Skeletal muscle cell (primary cell): ENCODE results near the gene SUCO.
"Not testable (repeated sequence)": the region's sequence is repeated elsewhere in the genome, so short reads cannot be mapped to it uniquely, and the experiment has no call there.

Experiments
- DNase-seq: peaks from one replicate; pipeline ENCODE4 v3.0.0-alpha.2; 2010; ENCODE audit warnings: low read depth
- H3K4me3 ChIP-seq: 2 replicates; pipeline ENCODE4 v1.5.1; 2011; ENCODE audit warnings: low read depth, mild to moderate bottlenecking, control low read depth, low read length, moderate library complexity

SUCO gene

GRCh38 chr1:172601046-172601630 lies 68.2 kb downstream of the SUCO start:
- H3K4me3 ChIP-seq: no peak overlapping the region
- no peak for DNase-seq

GRCh38 chr1:172602706-172603105 lies 69.8 kb downstream of the SUCO start:
- DNase-seq: no peak
- no peak overlapping the region for H3K4me3 ChIP-seq

- DNase-seq: no peak
- no peak overlapping the region for H3K4me3 ChIP-seq
Observed at GRCh38 chr1:172603816-172604215, 70.9 kb downstream of the SUCO start.

- no peak for DNase-seq
- no peak overlapping the region for H3K4me3 ChIP-seq
Observed at GRCh38 chr1:172605641-172606040, 72.7 kb downstream of the SUCO start.

- DNase-seq: no peak
- no peak overlapping the region for H3K4me3 ChIP-seq
Observed at GRCh38 chr1:172607145-172607544, 74.2 kb downstream of the SUCO start.

- no peak for DNase-seq
- no peak overlapping the region for H3K4me3 ChIP-seq
Observed at GRCh38 chr1:172608098-172608601, 75.2 kb downstream of the SUCO start.

- DNase-seq: no peak
- no peak overlapping the region for H3K4me3 ChIP-seq
Observed at GRCh38 chr1:172609528-172609927, 76.6 kb downstream of the SUCO start.

GRCh38 chr1:172612478-172612877 lies 79.5 kb downstream of the SUCO start:
- no peak overlapping the region for H3K4me3 ChIP-seq
- no peak for DNase-seq

- H3K4me3 ChIP-seq: no peak overlapping the region
- no peak for DNase-seq
Observed at GRCh38 chr1:172613294-172613693, 80.3 kb downstream of the SUCO start.

GRCh38 chr1:172616195-172616594 lies 83.2 kb downstream of the SUCO start:
- H3K4me3 ChIP-seq: no peak overlapping the region
- no peak for DNase-seq

- no peak for DNase-seq
- H3K4me3 ChIP-seq: no peak overlapping the region
Observed at GRCh38 chr1:172616636-172617035, 83.7 kb downstream of the SUCO start.

GRCh38 chr1:172620603-172621002 lies 87.7 kb downstream of the SUCO start:
- DNase-seq, H3K4me3 ChIP-seq: not testable (repeated sequence)

- no peak for DNase-seq
- no peak overlapping the region for H3K4me3 ChIP-seq
Observed at GRCh38 chr1:172622541-172622940, 89.6 kb downstream of the SUCO start.

GRCh38 chr1:172623748-172624147 lies 90.8 kb downstream of the SUCO start:
- no peak for DNase-seq
- no peak overlapping the region for H3K4me3 ChIP-seq

GRCh38 chr1:172626845-172627244 lies 93.9 kb downstream of the SUCO start:
- no peak overlapping the region for H3K4me3 ChIP-seq
- DNase-seq: no peak

GRCh38 chr1:172627702-172628101 lies 94.8 kb downstream of the SUCO start:
- no peak overlapping the region for H3K4me3 ChIP-seq
- DNase-seq: no peak

GRCh38 chr1:172628401-172628800 lies 95.5 kb downstream of the SUCO start:
- DNase-seq: peak; percentile 52
- H3K4me3 ChIP-seq: no peak overlapping the region

GRCh38 chr1:172629170-172629569 lies 96.2 kb downstream of the SUCO start:
- H3K4me3 ChIP-seq: no peak overlapping the region

GRCh38 chr1:172629638-172630037 lies 96.7 kb downstream of the SUCO start:
- H3K4me3 ChIP-seq: no peak overlapping the region
- no peak for DNase-seq

More at GRCh38 chr1:172629170-172629569, 96.2 kb downstream of the SUCO start:
- no peak for DNase-seq

- H3K4me3 ChIP-seq: no peak overlapping the region
- DNase-seq: no peak
Observed at GRCh38 chr1:172630056-172630818, 97.3 kb downstream of the SUCO start.

- DNase-seq: no peak
- no peak overlapping the region for H3K4me3 ChIP-seq
Observed at GRCh38 chr1:172630868-172631267, 97.9 kb downstream of the SUCO start.
